Mesenchymal stem cell (in vitro differentiated cells and primary cell): ENCODE results near the gene THADA.
A peak's percentile ranks its signal among the peaks of the same experiment; 100 is the strongest.
"Not testable (repeated sequence)": the region's sequence is repeated elsewhere in the genome, so short reads cannot be mapped to it uniquely, and the experiment has no call there.

Experiments
- DNase-seq: peaks from one replicate; pipeline ENCODE4 v3.0.0-alpha.2; 2013
- H2AFZ ChIP-seq: one replicate; pipeline ENCODE4 v1.6.1; 2013; ENCODE audit warnings: low read depth, mild to moderate bottlenecking, control low read depth, inconsistent platforms, low read length, moderate library complexity
- H2AK5ac ChIP-seq: 2 replicates; pipeline ENCODE4 v1.6.1; 2013; ENCODE audit warnings: low read length, moderate library complexity, mild to moderate bottlenecking, inconsistent platforms; ENCODE audit not compliant: severe bottlenecking
- H2BK120ac ChIP-seq: one replicate; pipeline ENCODE4 v1.6.1; 2013; ENCODE audit warnings: low read depth, mild to moderate bottlenecking, inconsistent platforms, low read length, moderate library complexity
- H2BK12ac ChIP-seq, 2 experiments: one replicate each; pipeline ENCODE4 v1.6.1; 2013; ENCODE audit warnings: inconsistent platforms in 2 of 2, low read length in 2 of 2, mild to moderate bottlenecking in 2 of 2, moderate library complexity in 2 of 2, control low read depth in 1 of 2
- H2BK15ac ChIP-seq: one replicate; pipeline ENCODE4 v1.6.1; 2013; ENCODE audit warnings: mild to moderate bottlenecking, low read depth, inconsistent platforms; ENCODE audit not compliant: poor library complexity, severe bottlenecking
- H2BK5ac ChIP-seq: 2 replicates; pipeline ENCODE4 v1.6.1; 2013; ENCODE audit warnings: low read depth, mild to moderate bottlenecking, low read length, control low read depth, inconsistent platforms; ENCODE audit not compliant: poor library complexity, severe bottlenecking
- H3K14ac ChIP-seq, 2 experiments: one replicate each; pipeline ENCODE4 v1.6.1; 2013; ENCODE audit warnings: inconsistent platforms in 2 of 2, low read length in 2 of 2, control low read depth in 1 of 2, mild to moderate bottlenecking in 1 of 2, moderate library complexity in 1 of 2
- H3K18ac ChIP-seq, 2 experiments: one replicate each; pipeline ENCODE4 v1.6.1; 2013; ENCODE audit warnings: inconsistent platforms in 2 of 2, low read length in 2 of 2, control low read depth in 1 of 2, low read depth in 1 of 2, mild to moderate bottlenecking in 1 of 2
- H3K23ac ChIP-seq, 2 experiments: one replicate each; pipeline ENCODE4 v1.6.1; 2013; ENCODE audit warnings: inconsistent platforms in 2 of 2, low read length in 2 of 2, mild to moderate bottlenecking in 2 of 2, moderate library complexity in 2 of 2, control low read depth in 1 of 2
- H3K27ac ChIP-seq: 2 replicates; pipeline ENCODE4 v1.5.1; 2013; ENCODE audit warnings: mild to moderate bottlenecking, moderate library complexity, low read length, control low read depth, inconsistent platforms; ENCODE audit not compliant: poor library complexity, severe bottlenecking
- H3K27me3 ChIP-seq, 2 experiments: 2 replicates each; pipeline versions ENCODE4 v1.6.1 to v1.7.0; 2013; ENCODE audit warnings: low read length in 2 of 2, mild to moderate bottlenecking in 2 of 2, moderate library complexity in 2 of 2, control low read depth in 1 of 2, inconsistent platforms in 1 of 2; ENCODE audit not compliant: control insufficient read depth in 1 of 2, insufficient read depth in 1 of 2
- H3K36me3 ChIP-seq, 2 experiments: 2 replicates each; pipeline versions ENCODE4 v1.6.1 to v1.7.0; 2013; ENCODE audit warnings: low read length in 2 of 2, control low read depth in 1 of 2, inconsistent platforms in 1 of 2, low read depth in 1 of 2, mild to moderate bottlenecking in 1 of 2; ENCODE audit not compliant: insufficient read depth in 2 of 2, control insufficient read depth in 1 of 2
- H3K4ac ChIP-seq, 2 experiments: one replicate each; pipeline ENCODE4 v1.6.1; 2013; ENCODE audit warnings: inconsistent platforms in 2 of 2, low read length in 2 of 2, mild to moderate bottlenecking in 2 of 2, moderate library complexity in 2 of 2, control low read depth in 1 of 2, low read depth in 1 of 2
- H3K4me1 ChIP-seq: 2 replicates; pipeline ENCODE4 v1.6.1; 2013; ENCODE audit warnings: low read depth, low read length, control low read depth; ENCODE audit not compliant: control insufficient read depth, insufficient read depth
- H3K4me2 ChIP-seq: 2 replicates; pipeline ENCODE4 v1.6.1; 2013; ENCODE audit warnings: low read length, mild to moderate bottlenecking, inconsistent platforms; ENCODE audit not compliant: poor library complexity, severe bottlenecking
- H3K4me3 ChIP-seq, 2 experiments: 2 replicates each; pipeline versions ENCODE4 v1.5.1 to v1.7.0; 2013; ENCODE audit warnings: low read length in 2 of 2, mild to moderate bottlenecking in 2 of 2, control low read depth in 1 of 2, low read depth in 1 of 2; ENCODE audit not compliant: insufficient read depth in 1 of 2
- H3K79me1 ChIP-seq: replicated peaks from 2 replicates; pipeline ENCODE4 v1.6.1; 2013; ENCODE audit warnings: mild to moderate bottlenecking, control low read depth, low read length, inconsistent platforms; ENCODE audit not compliant: poor library complexity, severe bottlenecking
- H3K9ac ChIP-seq: 2 replicates; pipeline ENCODE4 v1.7.0; 2013; ENCODE audit warnings: mild to moderate bottlenecking, low read length, moderate library complexity
- H3K9me3 ChIP-seq: 2 replicates; pipeline ENCODE4 v1.7.0; 2013; ENCODE audit warnings: mild to moderate bottlenecking, low read length; ENCODE audit not compliant: control insufficient read depth
- H4K8ac ChIP-seq: one replicate; pipeline ENCODE4 v1.6.1; 2013; ENCODE audit warnings: inconsistent platforms, mild to moderate bottlenecking, low read length, moderate library complexity
- H4K91ac ChIP-seq: one replicate; pipeline ENCODE4 v1.6.1; 2013; ENCODE audit warnings: mild to moderate bottlenecking, low read length, inconsistent platforms
- WGBS: methylation state at CpG from one replicate; pipeline ENCODE4 v1.1.7; 2013; ENCODE audit warnings: mixed read lengths; 5-methylcytosine and 5-hydroxymethylcytosine counted together

The THADA gene

DNA sequence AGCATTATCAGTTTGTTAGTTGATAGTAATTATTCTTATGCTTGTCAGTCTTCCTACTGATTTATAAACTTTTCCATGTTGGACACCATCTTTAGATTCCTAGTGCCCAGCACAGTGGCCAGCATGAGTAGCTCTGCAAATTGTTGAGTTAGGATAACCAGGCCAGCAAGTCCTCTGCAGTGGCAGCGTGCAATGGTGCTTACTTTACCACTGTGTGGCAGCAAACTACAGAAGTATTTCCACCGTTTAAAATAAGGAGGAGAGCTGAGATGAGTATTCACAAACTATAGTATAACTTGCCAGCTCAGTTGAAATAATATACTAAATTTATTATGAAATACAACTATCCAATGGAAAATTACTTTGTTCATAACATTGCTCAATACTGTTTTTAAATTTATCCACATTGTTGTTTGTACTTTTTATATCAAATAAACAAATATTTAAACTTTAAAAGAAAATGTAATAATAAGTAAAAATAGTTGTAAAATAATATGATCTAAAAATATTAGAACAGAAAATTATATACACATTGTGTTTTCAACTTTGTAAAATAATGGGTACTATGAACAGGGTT, 9.3 kb upstream of the THADA start:
- H3K18ac ChIP-seq = no peak overlapping the region
- H2BK5ac ChIP-seq = no peak overlapping the region
- H2BK12ac ChIP-seq = no peak overlapping the region
- no CpG with 5 or more reads among the region's 2 CpGs for WGBS
- H3K4me1 ChIP-seq = no peaks in the 10 kb centered on the region
- peak; percentile 65 for DNase-seq
- no peaks in the 10 kb centered on the region for H3K9me3 ChIP-seq
- H2BK15ac ChIP-seq = no peak overlapping the region
- no peak overlapping the region for H3K4me3 ChIP-seq
- no peak overlapping the region for H3K4ac ChIP-seq
- H3K9ac ChIP-seq = no peak overlapping the region
- H3K14ac ChIP-seq = no peak overlapping the region
- no peak overlapping the region for H4K8ac ChIP-seq
- H2AFZ ChIP-seq = no peak overlapping the region
- H4K91ac ChIP-seq = no peak overlapping the region
- no peak overlapping the region for H3K27ac ChIP-seq
- H3K27me3 ChIP-seq = no peaks in the 10 kb centered on the region
- no peak overlapping the region for H2BK120ac ChIP-seq
- H3K23ac ChIP-seq = no peak overlapping the region
- H3K79me1 ChIP-seq = no peaks in the 10 kb centered on the region
- H3K36me3 ChIP-seq = no peaks in the 10 kb centered on the region
- no peak overlapping the region for H3K4me2 ChIP-seq
- H2AK5ac ChIP-seq = no peak overlapping the region

DNA sequence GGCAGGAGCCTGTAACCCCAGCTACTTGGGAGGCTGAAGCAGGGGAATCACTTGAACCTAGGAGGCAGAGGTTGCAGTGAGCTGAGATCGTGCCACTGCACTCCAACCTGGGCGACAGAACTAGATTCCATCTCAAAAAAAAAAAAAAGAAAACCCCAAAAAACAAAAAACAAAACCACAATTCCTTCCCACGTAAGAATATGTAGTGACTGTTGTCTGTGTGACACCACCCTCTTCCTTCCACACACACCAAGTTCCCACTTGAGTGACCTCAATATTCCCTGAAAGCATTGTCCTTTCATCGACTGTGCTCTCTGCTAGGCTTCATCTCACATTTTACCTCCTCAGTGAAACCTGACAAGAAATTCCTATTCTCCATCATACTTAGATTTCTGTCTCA, 8.8 kb upstream of the THADA start:
- H3K27me3 ChIP-seq = no peaks in the 10 kb centered on the region
- H3K4ac ChIP-seq = no peak overlapping the region
- no peak overlapping the region for H2BK5ac ChIP-seq
- no peak overlapping the region for H4K91ac ChIP-seq
- H3K36me3 ChIP-seq = no peaks in the 10 kb centered on the region
- no peak overlapping the region for H2BK12ac ChIP-seq
- H3K14ac ChIP-seq = no peak overlapping the region
- no peak overlapping the region for H2BK120ac ChIP-seq
- 85% methylated on average over 4 of the region's 4 CpGs for WGBS
- H2BK15ac ChIP-seq = no peak overlapping the region
- no peak overlapping the region for H3K18ac ChIP-seq
- no peaks in the 10 kb centered on the region for H3K79me1 ChIP-seq
- H3K27ac ChIP-seq = no peak overlapping the region
- H3K4me2 ChIP-seq = no peak overlapping the region
- no peak overlapping the region for H2AK5ac ChIP-seq
- no peak overlapping the region for H3K4me3 ChIP-seq
- no peak overlapping the region for H4K8ac ChIP-seq
- H2AFZ ChIP-seq = no peak overlapping the region
- H3K4me1 ChIP-seq = no peaks in the 10 kb centered on the region
- H3K23ac ChIP-seq = no peak overlapping the region
- H3K9me3 ChIP-seq = no peaks in the 10 kb centered on the region
- DNase-seq = no peak
- no peak overlapping the region for H3K9ac ChIP-seq

DNA sequence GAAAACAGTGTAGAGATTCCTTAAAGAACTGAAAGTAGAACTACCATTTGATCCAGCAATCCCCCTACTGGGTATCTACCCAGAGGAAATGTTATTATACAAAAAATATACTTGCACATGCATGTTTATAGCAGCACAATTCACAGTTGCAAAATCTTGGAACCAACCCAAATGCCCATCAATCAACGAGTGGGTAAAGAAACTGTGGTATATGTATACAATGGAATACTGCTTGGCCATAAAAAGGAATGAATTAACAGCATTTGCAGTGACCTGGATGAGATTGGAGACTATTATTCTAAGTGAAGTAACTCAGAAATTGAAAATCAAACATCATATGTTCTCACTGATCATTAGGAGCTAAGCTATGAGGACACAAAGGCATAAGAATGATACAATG, 4.8 kb upstream of the THADA start:
- H2BK120ac ChIP-seq, H3K23ac ChIP-seq, H2AFZ ChIP-seq, H4K91ac ChIP-seq, H3K9me3 ChIP-seq, H3K4me3 ChIP-seq, H3K79me1 ChIP-seq, H3K18ac ChIP-seq, H2BK12ac ChIP-seq, H3K4me2 ChIP-seq, H3K4ac ChIP-seq, H3K27ac ChIP-seq, DNase-seq, H2AK5ac ChIP-seq, H3K27me3 ChIP-seq, H4K8ac ChIP-seq, H3K36me3 ChIP-seq, H3K9ac ChIP-seq, H2BK5ac ChIP-seq, H3K14ac ChIP-seq, H3K4me1 ChIP-seq, H2BK15ac ChIP-seq: not testable (repeated sequence)
- 67% methylated on average over 1 of the region's 1 CpG for WGBS

DNA sequence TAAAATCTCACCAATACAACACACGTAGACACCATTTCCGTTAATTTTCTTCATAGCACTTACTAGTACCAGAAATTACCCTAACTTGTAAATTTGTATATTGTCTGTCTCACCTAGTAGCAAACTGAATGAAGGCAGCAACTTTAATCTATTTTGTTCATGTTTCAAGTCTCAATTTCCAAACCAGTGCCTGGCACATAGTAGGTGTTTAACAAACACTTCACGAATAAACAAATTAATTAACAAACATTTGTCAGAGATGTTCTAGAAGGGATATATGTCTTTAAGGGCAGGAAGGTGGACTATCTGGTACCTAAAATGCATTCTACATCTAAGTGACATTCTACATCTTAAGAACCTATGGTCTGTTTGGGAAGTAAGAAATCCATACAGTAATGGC, 963 bp downstream of the THADA start:
- Histone ChIP-seq H3K4me1 (peaks cover 2% of the 10 kb centered on the region), H4K91ac (no peak overlapping the region), H3K79me1 (peaks cover 5% of the 10 kb centered on the region), H2AK5ac (no peak overlapping the region), H3K27ac (no peak overlapping the region), H3K9ac (peak overlapping the region; percentile 98), H2AFZ (no peak overlapping the region), H2BK15ac (no peak overlapping the region), H2BK5ac (no peak overlapping the region), H4K8ac (no peak overlapping the region), H3K4me2 (peak overlapping the region; percentile 84), H3K4me3 (peak overlapping the region in 1 of 2 experiments; percentile 97), H3K4ac (no peak overlapping the region), H2BK12ac (no peak overlapping the region), H3K14ac (no peak overlapping the region), H3K36me3 (peaks cover 0 to 20% of the 10 kb centered on the region in 2 experiments), H2BK120ac (no peak overlapping the region), H3K27me3 (no peaks in the 10 kb centered on the region), H3K9me3 (no peaks in the 10 kb centered on the region), H3K18ac (no peak overlapping the region), H3K23ac (no peak overlapping the region)
- DNase-seq = no peak
- WGBS = 87% methylated on average over 2 of the region's 3 CpGs
